ENCODE data around the gene TMC2.

DNA sequence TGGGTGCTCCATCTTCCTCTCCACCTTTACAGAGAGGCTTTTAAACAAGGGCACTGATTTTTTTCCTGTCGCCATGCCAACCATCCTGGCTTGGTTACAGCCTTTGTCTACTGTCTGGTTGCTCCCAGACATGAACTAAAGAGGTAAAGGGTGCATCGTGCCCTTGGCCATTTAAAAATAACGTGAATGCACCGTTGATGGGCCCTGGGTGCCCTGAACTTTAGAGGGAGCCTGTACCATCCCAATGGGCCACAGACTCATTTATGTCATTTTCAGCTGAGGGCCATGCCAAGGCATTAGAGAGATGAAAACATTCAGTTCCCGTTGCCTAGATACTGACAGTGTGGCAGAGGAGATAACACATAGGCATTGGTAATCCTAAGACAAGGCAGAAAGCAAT lies 23.3 kb downstream of the TMC2 start:
- TF ChIP-seq, protein P1, sequence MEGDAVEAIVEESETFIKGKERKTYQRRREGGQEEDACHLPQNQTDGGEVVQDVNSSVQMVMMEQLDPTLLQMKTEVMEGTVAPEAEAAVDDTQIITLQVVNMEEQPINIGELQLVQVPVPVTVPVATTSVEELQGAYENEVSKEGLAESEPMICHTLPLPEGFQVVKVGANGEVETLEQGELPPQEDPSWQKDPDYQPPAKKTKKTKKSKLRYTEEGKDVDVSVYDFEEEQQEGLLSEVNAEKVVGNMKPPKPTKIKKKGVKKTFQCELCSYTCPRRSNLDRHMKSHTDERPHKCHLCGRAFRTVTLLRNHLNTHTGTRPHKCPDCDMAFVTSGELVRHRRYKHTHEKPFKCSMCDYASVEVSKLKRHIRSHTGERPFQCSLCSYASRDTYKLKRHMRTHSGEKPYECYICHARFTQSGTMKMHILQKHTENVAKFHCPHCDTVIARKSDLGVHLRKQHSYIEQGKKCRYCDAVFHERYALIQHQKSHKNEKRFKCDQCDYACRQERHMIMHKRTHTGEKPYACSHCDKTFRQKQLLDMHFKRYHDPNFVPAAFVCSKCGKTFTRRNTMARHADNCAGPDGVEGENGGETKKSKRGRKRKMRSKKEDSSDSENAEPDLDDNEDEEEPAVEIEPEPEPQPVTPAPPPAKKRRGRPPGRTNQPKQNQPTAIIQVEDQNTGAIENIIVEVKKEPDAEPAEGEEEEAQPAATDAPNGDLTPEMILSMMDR (IDR thresholded peaks at IDR 0.05; ENCODE audit: low read depth, low read length, poor library complexity, severe bottlenecking): no peak
- TF ChIP-seq EZH2phosphoT487 (IDR thresholded peaks at IDR 0.05; ENCODE audit: borderline replicate concordance, low read length): no peak
